Measurements from ENCODE around the gene GNPTG. TPM values are rescaled to one million over a fixed set of nuclear protein-coding genes. Genes with fewer than 3 reads are reported as not detected.

Gene GNPTG
- total and polyA plus RNA-seq, 2 donors (not counting 3 experiments of a cell fraction or from before 2014, with no cell fraction given): 51.6 to 109 TPM

DNA sequence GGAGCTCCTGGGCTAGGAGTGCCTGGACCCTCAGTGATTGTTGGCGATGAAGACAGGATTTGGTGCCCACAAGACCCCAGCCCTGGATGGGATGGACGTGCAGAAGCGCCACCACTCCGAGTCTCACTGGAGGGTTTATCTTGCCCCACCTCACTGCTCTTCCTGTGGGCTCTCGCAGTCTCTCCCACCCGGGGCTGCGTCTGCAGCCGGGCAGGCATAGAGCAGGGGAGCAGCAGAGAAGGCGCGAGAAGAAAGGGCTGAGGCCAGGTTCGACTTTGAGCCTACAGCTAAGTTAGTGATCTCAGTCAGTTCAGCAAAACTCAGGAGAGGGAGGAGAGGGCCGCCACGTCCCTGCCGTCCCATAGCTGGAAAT, 35.7 kb upstream of the GNPTG start:
- TF ChIP-seq POLR2AphosphoS5 (IDR thresholded peaks at IDR 0.05; ENCODE audit: insufficient read depth, low read depth, low read length): no peak
- TF ChIP-seq, protein P1, sequence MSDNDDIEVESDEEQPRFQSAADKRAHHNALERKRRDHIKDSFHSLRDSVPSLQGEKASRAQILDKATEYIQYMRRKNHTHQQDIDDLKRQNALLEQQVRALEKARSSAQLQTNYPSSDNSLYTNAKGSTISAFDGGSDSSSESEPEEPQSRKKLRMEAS (IDR thresholded peaks at IDR 0.05; ENCODE audit: insufficient read depth, insufficient read length): no peak
- no peak for TF ChIP-seq FOS (IDR thresholded peaks at IDR 0.05; ENCODE audit: borderline replicate concordance, insufficient read depth, low read length)
- no peak for TF ChIP-seq GATA2 (IDR thresholded peaks at IDR 0.05; ENCODE audit: insufficient read depth, insufficient read length, low read depth, low read length)
- no peak for TF ChIP-seq MYC (IDR thresholded peaks at IDR 0.05; ENCODE audit: low read depth, low read length)
- TF ChIP-seq POLR2A (IDR thresholded peaks at IDR 0.05; ENCODE audit: low read depth, low read length): no peak
- TF ChIP-seq, protein P2, sequence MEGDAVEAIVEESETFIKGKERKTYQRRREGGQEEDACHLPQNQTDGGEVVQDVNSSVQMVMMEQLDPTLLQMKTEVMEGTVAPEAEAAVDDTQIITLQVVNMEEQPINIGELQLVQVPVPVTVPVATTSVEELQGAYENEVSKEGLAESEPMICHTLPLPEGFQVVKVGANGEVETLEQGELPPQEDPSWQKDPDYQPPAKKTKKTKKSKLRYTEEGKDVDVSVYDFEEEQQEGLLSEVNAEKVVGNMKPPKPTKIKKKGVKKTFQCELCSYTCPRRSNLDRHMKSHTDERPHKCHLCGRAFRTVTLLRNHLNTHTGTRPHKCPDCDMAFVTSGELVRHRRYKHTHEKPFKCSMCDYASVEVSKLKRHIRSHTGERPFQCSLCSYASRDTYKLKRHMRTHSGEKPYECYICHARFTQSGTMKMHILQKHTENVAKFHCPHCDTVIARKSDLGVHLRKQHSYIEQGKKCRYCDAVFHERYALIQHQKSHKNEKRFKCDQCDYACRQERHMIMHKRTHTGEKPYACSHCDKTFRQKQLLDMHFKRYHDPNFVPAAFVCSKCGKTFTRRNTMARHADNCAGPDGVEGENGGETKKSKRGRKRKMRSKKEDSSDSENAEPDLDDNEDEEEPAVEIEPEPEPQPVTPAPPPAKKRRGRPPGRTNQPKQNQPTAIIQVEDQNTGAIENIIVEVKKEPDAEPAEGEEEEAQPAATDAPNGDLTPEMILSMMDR (IDR thresholded peaks at IDR 0.05; ENCODE audit: extremely low read depth in 1 of 2, insufficient read depth in 1 of 2, low read depth in 1 of 2, low read length in 2 of 2): no peak
- no peak for TF ChIP-seq EZH2 (IDR thresholded peaks at IDR 0.05; ENCODE audit: borderline replicate concordance, low read depth, low read length, severe bottlenecking)
- no peak for TF ChIP-seq JUN (IDR thresholded peaks at IDR 0.05; ENCODE audit: borderline replicate concordance, insufficient read depth, insufficient read length, low read depth)
- Histone ChIP-seq H3K27me3 (ENCODE audit: control insufficient read depth in 2 of 2, insufficient read depth in 2 of 2, low read length in 2 of 2) (no peaks in the 10 kb centered on the region), H3K9me3 (replicated peaks; ENCODE audit: control insufficient read depth, insufficient read depth, low read length) (no peaks in the 10 kb centered on the region), H3K79me2 (ENCODE audit: control insufficient read depth, insufficient read depth, low read length) (peaks cover 68% of the 10 kb centered on the region), H3K36me3 (ENCODE audit: control insufficient read depth in 2 of 2, extremely low read depth in 1 of 2, insufficient read depth in 2 of 2, low read length in 2 of 2) (peaks cover 20 to 64% of the 10 kb centered on the region in 2 experiments), H3K4me3 (replicated peaks in 1 of 3; ENCODE audit: insufficient read depth in 1 of 3, low read depth in 1 of 3, low read length in 3 of 3) (no peak overlapping the region), H4K20me1 (replicated peaks; ENCODE audit: control insufficient read depth, extremely low read depth, insufficient read depth, low read length) (no peaks in the 10 kb centered on the region), H3K27ac (ENCODE audit: insufficient read depth, low read depth, low read length) (no peak overlapping the region), H3K9ac (replicated peaks; ENCODE audit: extremely low read depth, insufficient read depth, low read length) (no peak overlapping the region), H3K4me2 (ENCODE audit: insufficient read depth, low read length) (no peak overlapping the region), H2AFZ (ENCODE audit: low read depth, low read length) (no peak overlapping the region), H3K4me1 (ENCODE audit: control insufficient read depth, extremely low read depth, insufficient read depth, low read length) (peaks cover 8% of the 10 kb centered on the region), H3K9me1 (replicated peaks; ENCODE audit: control insufficient read depth, extremely low read depth, insufficient read depth, low read length) (no peaks in the 10 kb centered on the region)
- DNase-seq (ENCODE audit: low read depth, low spot score): no peak
- CTCF ChIA-PET: interaction anchor here (1.2 to 1.9 kb wide), 3 partner anchors 10 to 48 kb away, joined by 3 to 5 read pairs (median 4); no protein-coding TSS in a partner anchor
- dilution Hi-C loops (cut with MboI; ENCODE audit: extremely low pct_ligation_motif_present, low sequenced_read_pairs) (no loop called here), intact Hi-C loops (cut with micrococcal nuclease) (no loop called here)
- BruUV-seq (replicated peaks): no TSS peak
- POLR2A ChIA-PET: no interaction called here
- FAIRE-seq: no peak
